H1 (cell line): Measurements from ENCODE around the gene BORCS8. TPM values are rescaled to one million over a fixed set of nuclear protein-coding genes. Genes with fewer than 3 reads are reported as not detected.

ENCODE experiments used
- ASH2L ChIP-seq: fragments of 200-600, 300-600 bp; sonication (generic); IDR thresholded peaks from one replicate; pipeline ENCODE4 v1.7.1; 2017; ENCODE audit warnings: low read length
- GABPA ChIP-seq: IDR thresholded peaks from 2 replicates; pipeline ENCODE4 v1.6.1; 2011; ENCODE audit warnings: mild to moderate bottlenecking, low read length, moderate library complexity, borderline replicate concordance; ENCODE audit not compliant: insufficient read depth
- JUN ChIP-seq: IDR thresholded peaks from 2 replicates; pipeline ENCODE4 v1.6.1; 2011; ENCODE audit warnings: low read depth, mild to moderate bottlenecking, improper control_type of control experiment, low read length
- SIRT6 ChIP-seq: IDR thresholded peaks from one replicate; pipeline ENCODE4 v1.7.1; 2012; ENCODE audit warnings: low read length, inconsistent platforms
- SP4 ChIP-seq: IDR thresholded peaks from 2 replicates; pipeline ENCODE4 v1.6.1; 2012; ENCODE audit warnings: low read length, inconsistent platforms
- polyA plus RNA-seq, 7 experiments: library from polyadenylated mRNA; depleted of rRNA in 3 of 7; stranded (reverse) in 5 of 7; unstranded in 2 of 7; fragments of >200 nt in 5 of 7; fragments of 200-250 nt in 2 of 7; gene quantifications; 1 replicate in 5 of 7; 2 replicates in 1 of 7; 4 replicates in 1 of 7; pipeline versions ENCODE4 v1.2.1 to v1.2.3, GENCODE V29; 2011 to 2013; ENCODE audit warnings: missing spikeins in 2 of 7, mixed read lengths in 2 of 7
- total RNA-seq: library from RNA; stranded (reverse); fragmentation: NEBNext Ultra II Directional; extraction: Animal tissue kit (Norgen Biotek cat#: 25700); gene quantifications from 2 replicates; pipeline ENCODE4 v1.2.1, GENCODE V29; 2021
- TF ChIP-seq, protein P1 (sequence below): IDR thresholded peaks from 2 replicates; pipeline ENCODE4 v1.6.1; 2012; ENCODE audit warnings: low read length, inconsistent platforms

The BORCS8 gene
- total and polyA plus RNA-seq, 2 of the 8 experiments (the other 6 are each of a cell fraction or from before 2014, with no cell fraction given): 15.0 to 15.9 TPM

DNA sequence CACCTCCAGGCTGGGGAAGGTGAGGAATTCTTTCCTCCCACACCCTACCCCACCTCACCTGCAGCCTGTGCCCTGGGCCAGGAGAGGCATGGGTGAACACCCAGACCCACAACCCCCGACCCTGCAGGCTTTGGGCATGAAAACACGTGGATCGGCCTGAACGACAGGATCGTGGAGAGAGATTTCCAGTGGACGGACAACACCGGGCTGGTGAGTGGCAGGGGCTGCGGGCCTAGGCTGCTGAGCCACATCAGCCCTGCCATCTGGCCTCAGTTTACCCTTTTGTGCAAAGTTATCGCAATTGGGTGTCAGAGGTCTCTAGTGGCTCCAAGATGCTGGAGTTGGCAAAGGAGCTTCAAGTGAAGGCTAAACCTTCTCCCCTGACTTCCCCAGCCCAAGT is 48.5 kb upstream of the BORCS8 start (continued):
- TF ChIP-seq, protein P1, sequence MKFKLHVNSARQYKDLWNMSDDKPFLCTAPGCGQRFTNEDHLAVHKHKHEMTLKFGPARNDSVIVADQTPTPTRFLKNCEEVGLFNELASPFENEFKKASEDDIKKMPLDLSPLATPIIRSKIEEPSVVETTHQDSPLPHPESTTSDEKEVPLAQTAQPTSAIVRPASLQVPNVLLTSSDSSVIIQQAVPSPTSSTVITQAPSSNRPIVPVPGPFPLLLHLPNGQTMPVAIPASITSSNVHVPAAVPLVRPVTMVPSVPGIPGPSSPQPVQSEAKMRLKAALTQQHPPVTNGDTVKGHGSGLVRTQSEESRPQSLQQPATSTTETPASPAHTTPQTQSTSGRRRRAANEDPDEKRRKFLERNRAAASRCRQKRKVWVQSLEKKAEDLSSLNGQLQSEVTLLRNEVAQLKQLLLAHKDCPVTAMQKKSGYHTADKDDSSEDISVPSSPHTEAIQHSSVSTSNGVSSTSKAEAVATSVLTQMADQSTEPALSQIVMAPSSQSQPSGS: no peak
- TF ChIP-seq SP4 (no peak), SIRT6 (no peak), GABPA (no peak), JUN (no peak), ASH2L (no peak)
